Measurements from ENCODE around the gene FBXO28. TPM values are rescaled to one million over a fixed set of nuclear protein-coding genes. Genes with fewer than 3 reads are reported as not detected.

Gene FBXO28
- total and polyA plus RNA-seq, 2 donors (not counting 1 experiment from before 2014, with no cell fraction given), result 25.3 to 34.3 TPM

GRCh38 chr1:224151117-224151516 is 37.2 kb downstream of the FBXO28 start:
- no peak overlapping the region for H2AFZ ChIP-seq (ENCODE audit: low read length)
- H3K36me3 ChIP-seq (ENCODE audit: control insufficient read depth, insufficient read depth, low read length), result no peaks in the 10 kb centered on the region
- H3K4me3 ChIP-seq (replicated peaks in 1 of 4; ENCODE audit: control extremely low read depth in 1 of 4, insufficient read depth in 1 of 4, low read depth in 3 of 4, low read length in 4 of 4), result no peak overlapping the region
- TF ChIP-seq EZH2 (IDR thresholded peaks at IDR 0.05; ENCODE audit: low read length, missing control alignments) (no peak), CTCF (conservative IDR thresholded peaks at IDR 0.05 in 1 of 2, IDR thresholded peaks at IDR 0.05 in 1 of 2; ENCODE audit: low read depth in 1 of 2, low read length in 2 of 2) (no peak)
- no peaks in the 10 kb centered on the region for H3K79me2 ChIP-seq (ENCODE audit: control insufficient read depth, insufficient read depth, low read length)
- no peak overlapping the region for H3K9ac ChIP-seq (ENCODE audit: insufficient read depth, low read length)
- no peaks in the 10 kb centered on the region for H4K20me1 ChIP-seq (ENCODE audit: control insufficient read depth, extremely low read depth, insufficient read depth, low read length)
- no peaks in the 10 kb centered on the region for H3K27me3 ChIP-seq (ENCODE audit: control insufficient read depth, insufficient read depth, low read length)
- no peaks in the 10 kb centered on the region for H3K4me1 ChIP-seq (ENCODE audit: control insufficient read depth, extremely low read depth, insufficient read depth, low read length)
- H3K9me3 ChIP-seq (ENCODE audit: control insufficient read depth, insufficient read depth, low read depth, low read length), result no peaks in the 10 kb centered on the region
- DNase-seq (ENCODE audit: low read depth in 2 of 2), result no peak
- H3K4me2 ChIP-seq (ENCODE audit: extremely low read depth, insufficient read depth, low read length), result no peak overlapping the region
- no peak overlapping the region for H3K27ac ChIP-seq (ENCODE audit: insufficient read depth, low read length)

GRCh38 chr1:224157316-224157715 is 43.4 kb downstream of the FBXO28 start:
- Histone ChIP-seq H3K4me3 (replicated peaks in 1 of 4; ENCODE audit: control extremely low read depth in 1 of 4, insufficient read depth in 1 of 4, low read depth in 3 of 4, low read length in 4 of 4) (no peak overlapping the region), H3K79me2 (ENCODE audit: control insufficient read depth, insufficient read depth, low read length) (no peaks in the 10 kb centered on the region), H4K20me1 (ENCODE audit: control insufficient read depth, extremely low read depth, insufficient read depth, low read length) (no peaks in the 10 kb centered on the region), H3K27me3 (ENCODE audit: control insufficient read depth, insufficient read depth, low read length) (no peaks in the 10 kb centered on the region), H3K4me1 (ENCODE audit: control insufficient read depth, extremely low read depth, insufficient read depth, low read length) (no peaks in the 10 kb centered on the region), H3K36me3 (ENCODE audit: control insufficient read depth, insufficient read depth, low read length) (peaks cover 6% of the 10 kb centered on the region), H3K9ac (ENCODE audit: insufficient read depth, low read length) (no peak overlapping the region), H3K9me3 (ENCODE audit: control insufficient read depth, insufficient read depth, low read depth, low read length) (no peaks in the 10 kb centered on the region), H3K27ac (ENCODE audit: insufficient read depth, low read length) (no peak overlapping the region), H2AFZ (ENCODE audit: low read length) (no peak overlapping the region), H3K4me2 (ENCODE audit: extremely low read depth, insufficient read depth, low read length) (no peak overlapping the region)
- DNase-seq (ENCODE audit: low read depth in 2 of 2), result no peak
- TF ChIP-seq CTCF (conservative IDR thresholded peaks at IDR 0.05 in 1 of 2, IDR thresholded peaks at IDR 0.05 in 1 of 2; ENCODE audit: low read depth in 1 of 2, low read length in 2 of 2) (no peak), EZH2 (IDR thresholded peaks at IDR 0.05; ENCODE audit: low read length, missing control alignments) (no peak)

GRCh38 chr1:224159541-224159940 is 45.6 kb downstream of the FBXO28 start:
- no peak for DNase-seq (ENCODE audit: low read depth in 2 of 2)

More at GRCh38 chr1:224159541-224159940, 45.6 kb downstream of the FBXO28 start:
- no peaks in the 10 kb centered on the region for H3K79me2 ChIP-seq (ENCODE audit: control insufficient read depth, insufficient read depth, low read length)
- H3K27me3 ChIP-seq (ENCODE audit: control insufficient read depth, insufficient read depth, low read length), result no peaks in the 10 kb centered on the region
- H3K9ac ChIP-seq (ENCODE audit: insufficient read depth, low read length), result no peak overlapping the region
- no peak for TF ChIP-seq EZH2 (IDR thresholded peaks at IDR 0.05; ENCODE audit: low read length, missing control alignments)
- no peak for TF ChIP-seq CTCF (conservative IDR thresholded peaks at IDR 0.05 in 1 of 2, IDR thresholded peaks at IDR 0.05 in 1 of 2; ENCODE audit: low read depth in 1 of 2, low read length in 2 of 2)
- no peaks in the 10 kb centered on the region for H3K4me1 ChIP-seq (ENCODE audit: control insufficient read depth, extremely low read depth, insufficient read depth, low read length)
- H4K20me1 ChIP-seq (ENCODE audit: control insufficient read depth, extremely low read depth, insufficient read depth, low read length), result no peaks in the 10 kb centered on the region
- no peak overlapping the region for H2AFZ ChIP-seq (ENCODE audit: low read length)
- H3K36me3 ChIP-seq (ENCODE audit: control insufficient read depth, insufficient read depth, low read length), result peaks cover 6% of the 10 kb centered on the region
- no peak overlapping the region for H3K4me3 ChIP-seq (replicated peaks in 1 of 4; ENCODE audit: control extremely low read depth in 1 of 4, insufficient read depth in 1 of 4, low read depth in 3 of 4, low read length in 4 of 4)
- no peaks in the 10 kb centered on the region for H3K9me3 ChIP-seq (ENCODE audit: control insufficient read depth, insufficient read depth, low read depth, low read length)
- H3K27ac ChIP-seq (ENCODE audit: insufficient read depth, low read length), result no peak overlapping the region
- no peak overlapping the region for H3K4me2 ChIP-seq (ENCODE audit: extremely low read depth, insufficient read depth, low read length)
